ENCODE measurements around the gene WDR91. TPM values are rescaled to one million over a fixed set of nuclear protein-coding genes. Genes with fewer than 3 reads are reported as not detected.

WDR91 gene
- total RNA-seq, 2 donors from 2014 or later, result 28.0 to 32.4 TPM

DNA sequence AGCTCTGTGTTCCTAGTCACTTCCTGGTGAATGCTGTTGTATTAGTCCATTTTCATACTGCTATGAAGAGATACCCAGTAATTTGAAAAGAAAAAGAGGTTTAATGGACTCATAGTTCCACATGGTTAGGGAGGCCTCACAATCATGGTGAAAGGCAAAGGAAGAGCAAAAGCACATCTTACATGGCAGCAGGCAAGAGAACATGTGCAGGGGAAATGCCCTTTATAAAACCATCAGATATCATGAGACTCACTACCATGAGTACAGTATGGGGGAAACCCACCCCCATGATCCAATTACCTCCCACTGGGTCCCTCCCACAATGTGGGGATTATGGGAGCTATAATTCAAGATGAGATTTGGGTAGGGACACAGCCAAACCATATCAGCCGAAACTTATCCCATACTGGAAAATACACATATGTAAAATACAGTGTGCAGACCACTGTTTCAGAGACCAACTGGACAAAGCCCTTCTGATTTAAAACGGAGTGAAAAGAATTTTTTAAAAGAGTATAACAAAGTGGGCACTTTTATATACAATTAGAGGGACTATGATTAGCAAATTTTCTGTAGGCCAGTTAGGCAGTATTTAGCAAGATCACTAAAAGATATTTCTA lies 48.8 kb downstream of the WDR91 start:
- peaks cover 26% of the 10 kb centered on the region for H3K4me1 ChIP-seq
- no peak overlapping the region for H3K4me3 ChIP-seq
- ATAC-seq, result no peak
- intact Hi-C loops (cut with DNase I), result loop anchor here (10.0 kb wide), 1 partner anchor 168 kb away; no protein-coding TSS in a partner anchor
- H3K36me3 ChIP-seq (replicated peaks in 1 of 2; ENCODE audit: insufficient read depth in 1 of 2, low read depth in 2 of 2), result peaks cover 0 to 7% of the 10 kb centered on the region in 2 donors
- TF ChIP-seq CTCF (IDR thresholded peaks at IDR 0.05) (no peak), POLR2A (IDR thresholded peaks at IDR 0.05) (no peak)
- H3K27ac ChIP-seq, result peak overlapping the region in 2 of 4 donors; percentile 62 to 66
- H3K27me3 ChIP-seq, result no peaks in the 10 kb centered on the region
- 93 to 97% methylated on average over 2 of the region's 2 CpGs for whole genome bisulfite sequencing, 2 donors
- H3K9me3 ChIP-seq, result no peaks in the 10 kb centered on the region
- no peak for DNase-seq

DNA sequence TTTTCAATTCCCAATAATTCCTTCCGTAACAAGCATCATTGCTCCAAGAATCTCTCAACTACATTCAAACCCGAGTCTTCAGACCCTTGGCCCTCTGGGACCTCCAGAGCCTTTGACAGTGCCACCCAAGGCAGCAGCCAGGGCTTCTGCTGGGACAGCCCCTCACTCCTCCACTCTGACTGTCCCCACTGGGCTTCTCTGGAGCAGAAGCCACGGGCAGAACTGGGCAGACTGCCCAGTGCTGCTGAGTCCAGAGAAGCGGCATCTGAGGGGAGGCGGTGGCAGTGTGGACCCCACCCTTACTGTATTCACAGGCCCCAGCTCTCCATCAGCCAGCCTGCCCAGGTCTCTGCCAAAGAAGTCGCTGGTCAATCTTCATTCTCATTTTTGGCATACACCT lies 49.7 kb downstream of the WDR91 start:
- TF ChIP-seq POLR2A (IDR thresholded peaks at IDR 0.05) (no peak), CTCF (IDR thresholded peaks at IDR 0.05) (no peak)
- Histone ChIP-seq H3K36me3 (replicated peaks in 1 of 2; ENCODE audit: insufficient read depth in 1 of 2, low read depth in 2 of 2) (peaks cover 0 to 3% of the 10 kb centered on the region in 2 donors), H3K4me1 (peaks cover 23% of the 10 kb centered on the region), H3K4me3 (no peak overlapping the region), H3K9me3 (no peaks in the 10 kb centered on the region), H3K27me3 (no peaks in the 10 kb centered on the region), H3K27ac (peak overlapping the region in 3 of 4 donors; percentile 17 to 66 (median 62))
- DNase-seq (no peak), ATAC-seq (no peak)
- 83 to 91% methylated on average over 6 of the region's 6 CpGs for WGBS, 2 donors
- intact Hi-C loops (cut with DNase I), result loop anchor here (10.0 kb wide), 1 partner anchor 167 kb away; no protein-coding TSS in a partner anchor

DNA sequence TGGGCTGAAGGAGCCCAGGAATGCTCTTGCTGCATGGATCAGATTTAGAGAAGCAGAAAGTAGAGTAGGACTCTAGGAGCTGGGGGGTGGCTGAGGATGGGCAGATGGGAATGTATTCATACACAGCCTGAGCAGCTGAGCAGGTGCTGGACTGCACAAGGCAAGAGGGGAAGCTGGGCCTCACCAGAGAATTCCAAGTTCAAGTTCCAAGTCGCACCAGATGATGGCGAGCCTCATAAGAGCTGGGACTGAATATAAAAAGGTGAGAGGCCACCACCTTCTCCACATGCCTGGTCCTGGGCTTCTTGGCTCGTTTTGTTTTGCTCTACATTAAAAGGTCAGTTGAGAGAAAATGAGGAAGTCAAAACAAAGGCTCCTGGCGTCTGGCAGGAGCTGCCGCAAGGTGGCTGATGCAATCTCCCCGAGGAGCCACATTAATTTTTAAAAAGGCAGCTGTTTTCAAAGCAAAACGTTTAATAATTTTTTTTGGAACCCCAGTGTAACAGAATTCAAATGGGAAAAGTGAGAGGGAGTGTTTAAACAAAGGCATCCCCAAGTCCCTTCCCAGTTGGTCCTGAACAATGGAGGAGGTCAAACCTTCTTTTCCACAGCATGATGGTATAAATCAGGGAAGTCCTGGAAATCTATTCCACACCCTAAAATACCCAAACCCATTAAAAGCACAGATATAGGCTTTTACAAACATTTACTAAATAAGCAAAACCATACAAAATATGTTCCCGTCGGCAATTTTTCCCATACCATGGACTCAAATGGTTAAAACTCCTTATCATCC lies 50.3 kb downstream of the WDR91 start:
- no peaks in the 10 kb centered on the region for H3K36me3 ChIP-seq (replicated peaks in 1 of 2; ENCODE audit: insufficient read depth in 1 of 2, low read depth in 2 of 2)
- H3K9me3 ChIP-seq, result no peaks in the 10 kb centered on the region
- intact Hi-C loops (cut with DNase I), result loop anchor here (10.0 kb wide), 1 partner anchor 166 kb away; no protein-coding TSS in a partner anchor
- peaks cover 23% of the 10 kb centered on the region for H3K4me1 ChIP-seq
- peak overlapping the region in 3 of 4 donors; percentile 17 to 66 (median 62) for H3K27ac ChIP-seq
- ATAC-seq (peak; percentile 26), DNase-seq (peak in 1 of 4 donors; percentile 13)
- 46 to 60% methylated on average over 9 of the region's 9 CpGs for WGBS, 2 donors
- H3K27me3 ChIP-seq, result no peaks in the 10 kb centered on the region
- H3K4me3 ChIP-seq, result no peak overlapping the region
- no peak for TF ChIP-seq POLR2A (IDR thresholded peaks at IDR 0.05)

DNA sequence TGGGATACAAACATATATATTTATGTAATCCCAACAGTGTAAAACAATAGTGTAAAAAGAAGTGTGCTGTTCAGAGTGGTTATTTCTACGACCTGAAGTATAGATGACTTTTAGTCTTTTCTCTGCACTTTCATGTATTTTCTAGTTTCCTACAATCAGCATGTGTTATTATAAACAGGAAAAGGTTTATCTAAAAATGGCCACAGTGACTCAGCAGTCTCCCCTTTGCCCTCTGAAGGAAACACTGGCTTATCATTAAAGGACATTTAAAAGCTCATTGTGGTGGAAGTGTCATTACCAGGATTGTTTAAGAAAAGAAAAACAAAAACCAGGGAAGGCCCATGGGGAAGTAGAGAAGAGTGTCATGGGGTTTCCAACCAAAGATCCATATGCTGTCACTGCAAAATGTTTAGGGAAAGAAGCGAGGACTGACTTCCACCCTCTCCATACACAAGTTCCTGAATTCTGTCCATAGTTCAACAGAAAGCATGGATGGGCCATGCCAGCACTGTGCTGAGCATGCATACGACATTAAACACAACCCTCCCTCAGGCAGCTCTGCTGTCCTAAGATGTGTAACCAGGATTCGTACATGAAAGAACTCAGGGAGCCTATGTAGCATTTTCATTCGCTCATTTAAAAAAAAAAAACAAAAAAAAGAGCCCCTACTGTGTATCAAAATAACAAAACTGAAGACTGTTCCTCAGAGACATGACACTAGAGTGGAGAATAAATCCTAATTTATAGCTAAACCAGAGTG lies 51.0 kb downstream of the WDR91 start:
- ATAC-seq, result peak; percentile 63
- intact Hi-C loops (cut with DNase I), result loop anchor here (10.0 kb wide), 1 partner anchor 165 kb away; no protein-coding TSS in a partner anchor
- H3K4me3 ChIP-seq, result no peak overlapping the region
- no peaks in the 10 kb centered on the region for H3K36me3 ChIP-seq (replicated peaks in 1 of 2; ENCODE audit: insufficient read depth in 1 of 2, low read depth in 2 of 2)
- no peaks in the 10 kb centered on the region for H3K27me3 ChIP-seq
- peaks cover 23% of the 10 kb centered on the region for H3K4me1 ChIP-seq
- no peaks in the 10 kb centered on the region for H3K9me3 ChIP-seq
- WGBS, 2 donors, result 74 to 88% methylated on average over 5 of the region's 5 CpGs
- DNase-seq, result no peak
- TF ChIP-seq CTCF (IDR thresholded peaks at IDR 0.05), result no peak
- TF ChIP-seq POLR2A (IDR thresholded peaks at IDR 0.05), result no peak
- H3K27ac ChIP-seq, result peak overlapping the region in 3 of 4 donors; percentile 17 to 66 (median 62)
